Liver (tissue), 9 donors: ENCODE measurements around the gene XAB2. TPM values are rescaled to one million over a fixed set of nuclear protein-coding genes. Genes with fewer than 3 reads are reported as not detected.

Experiments used
- DNase-seq: peaks from one replicate; pipeline ENCODE4 v3.0.0-alpha.2; 2017; ENCODE audit warnings: low spot score
- H3K27ac ChIP-seq, 2 donors: one replicate each; pipeline ENCODE4 v1.7.0; 2013; ENCODE audit warnings: inconsistent platforms in 2 of 2, low read length in 2 of 2, control low read depth in 1 of 2, low read depth in 1 of 2, mild to moderate bottlenecking in 1 of 2
- H3K27me3 ChIP-seq, 4 donors: one replicate each; pipeline versions ENCODE4 v1.6.1 to v1.7.0; 2013; ENCODE audit warnings: low read length in 3 of 4, inconsistent platforms in 1 of 4, mild to moderate bottlenecking in 1 of 4, moderate library complexity in 1 of 4; ENCODE audit not compliant: control insufficient read depth in 4 of 4, insufficient read depth in 4 of 4
- H3K36me3 ChIP-seq, 4 donors: one replicate each; pipeline versions ENCODE4 v1.6.1 to v1.7.0; 2013; ENCODE audit warnings: low read length in 3 of 4, mild to moderate bottlenecking in 3 of 4, low read depth in 1 of 4, moderate library complexity in 1 of 4; ENCODE audit not compliant: control insufficient read depth in 4 of 4, insufficient read depth in 3 of 4
- H3K4me1 ChIP-seq, 4 donors: one replicate each; pipeline versions ENCODE4 v1.6.1 to v1.7.0; 2013; ENCODE audit warnings: low read length in 3 of 4, mild to moderate bottlenecking in 3 of 4, moderate library complexity in 1 of 4; ENCODE audit not compliant: control insufficient read depth in 4 of 4, insufficient read depth in 4 of 4
- H3K4me3 ChIP-seq, 3 donors: one replicate each; pipeline versions ENCODE4 v1.6.1 to v1.7.0; 2013; ENCODE audit warnings: low read length in 3 of 3, control low read depth in 1 of 3, low read depth in 1 of 3, mild to moderate bottlenecking in 1 of 3
- H3K9ac ChIP-seq, 2 donors: one replicate each; pipeline ENCODE4 v1.7.0; 2013; ENCODE audit warnings: low read length in 2 of 2, mild to moderate bottlenecking in 2 of 2, moderate library complexity in 2 of 2, control low read depth in 1 of 2, low read depth in 1 of 2
- H3K9me3 ChIP-seq, 4 donors: one replicate each; pipeline versions ENCODE4 v1.6.1 to v1.7.0; 2013; ENCODE audit warnings: low read length in 3 of 4; ENCODE audit not compliant: control insufficient read depth in 4 of 4
- EGR1 ChIP-seq, 2 donors: IDR thresholded peaks; 2 replicates each; pipeline ENCODE4 v1.6.1; 2016 to 2018; ENCODE audit warnings: antibody characterized with exemption in 2 of 2, low read depth in 2 of 2
- FOXA1 ChIP-seq: IDR thresholded peaks from 2 replicates; pipeline ENCODE4 v1.6.1; 2016; ENCODE audit warnings: antibody characterized with exemption
- FOXA2 ChIP-seq: IDR thresholded peaks from 2 replicates; pipeline ENCODE4 v1.6.1; 2016; ENCODE audit warnings: antibody characterized with exemption
- GABPA ChIP-seq, 2 donors: IDR thresholded peaks in 1 of 2; conservative IDR thresholded peaks in 1 of 2; 2 replicates each; pipeline ENCODE4 v1.6.1; 2016; ENCODE audit warnings: antibody characterized with exemption in 2 of 2, mild to moderate bottlenecking in 1 of 2, moderate library complexity in 1 of 2
- HNF4A ChIP-seq, 2 donors: conservative IDR thresholded peaks; 2 replicates each; pipeline ENCODE4 v1.6.1; 2016; ENCODE audit warnings: antibody characterized with exemption in 2 of 2, mild to moderate bottlenecking in 2 of 2
- HNF4G ChIP-seq: IDR thresholded peaks from 2 replicates; pipeline ENCODE4 v1.6.1; 2016; ENCODE audit warnings: antibody characterized with exemption
- JUND ChIP-seq, 2 donors: IDR thresholded peaks; 2 replicates each; pipeline ENCODE4 v1.6.1; 2016; ENCODE audit warnings: antibody characterized with exemption in 2 of 2
- MAX ChIP-seq: IDR thresholded peaks from 2 replicates; pipeline ENCODE4 v1.6.1; 2016; ENCODE audit warnings: antibody characterized with exemption
- NR2F2 ChIP-seq: IDR thresholded peaks from 2 replicates; pipeline ENCODE4 v1.6.1; 2016; ENCODE audit warnings: antibody characterized with exemption
- RAD21 ChIP-seq, 2 donors: IDR thresholded peaks; 2 replicates each; pipeline ENCODE4 v1.6.1; 2016; ENCODE audit warnings: antibody characterized with exemption in 2 of 2, mild to moderate bottlenecking in 2 of 2
- RXRA ChIP-seq, 2 donors: IDR thresholded peaks; 2 replicates each; pipeline ENCODE4 v1.6.1; 2017 to 2018; ENCODE audit warnings: antibody characterized with exemption in 2 of 2, mild to moderate bottlenecking in 1 of 2
- SP1 ChIP-seq: IDR thresholded peaks from 2 replicates; pipeline ENCODE4 v1.6.1; 2018; ENCODE audit warnings: antibody characterized with exemption, mild to moderate bottlenecking
- TAF1 ChIP-seq: conservative IDR thresholded peaks from 2 replicates; pipeline ENCODE4 v1.6.1; 2016; ENCODE audit warnings: antibody characterized with exemption, mild to moderate bottlenecking
- YY1 ChIP-seq: IDR thresholded peaks from 2 replicates; pipeline ENCODE4 v1.6.1; 2016; ENCODE audit warnings: antibody characterized with exemption, mild to moderate bottlenecking
- ZBTB33 ChIP-seq: IDR thresholded peaks from 2 replicates; pipeline ENCODE4 v1.6.1; 2016; ENCODE audit warnings: antibody characterized with exemption
- WGBS: extraction: QIAGEN DNeasy Blood & Tissue Kit; methylation state at CpG from one replicate; pipeline ENCODE4 v1.1.7; 2013; 5-methylcytosine and 5-hydroxymethylcytosine counted together
- polyA plus RNA-seq, 2 donors: library from polyadenylated mRNA; stranded (reverse) in 1 of 2; unstranded in 1 of 2; fragments of 200-250 nt in 1 of 2; fragments of >200 nt in 1 of 2; fragmentation: Nextera tagmentation in 1 of 2; extraction: Ambion mirVana in 1 of 2; gene quantifications; one replicate each; pipeline versions ENCODE4 v1.2.1 to v1.2.3, GENCODE V29; 2013 to 2015
- total RNA-seq, 2 donors: library from RNA; depleted of rRNA; stranded (reverse); fragments of >200 nt; gene quantifications; one replicate each; pipeline ENCODE4 v1.2.3, GENCODE V29; 2014
- TF ChIP-seq, protein P1 (sequence below): IDR thresholded peaks from 2 replicates; pipeline ENCODE4 v1.6.1; 2016; ENCODE audit warnings: antibody characterized with exemption, mild to moderate bottlenecking
- TF ChIP-seq, protein P2 (sequence below): fragments of 150-350 bp; IDR thresholded peaks from 2 replicates; pipeline ENCODE4 v1.5.1; 2017; ENCODE audit warnings: improper control_type of control experiment, low read depth, low read length; ENCODE audit not compliant: missing input control
- TF ChIP-seq, protein P3 (sequence below): IDR thresholded peaks from 2 replicates; pipeline ENCODE4 v1.6.1; 2016; ENCODE audit warnings: antibody characterized with exemption
- donor health status: healthy.
- donor health status: healthy.
- donor health status: healthy.
- donor health status: healthy.
- donor health status: healthy.

XAB2 gene
- total and polyA plus RNA-seq, 4 donors = 5.1 to 21.3 (median 15.3) TPM

DNA sequence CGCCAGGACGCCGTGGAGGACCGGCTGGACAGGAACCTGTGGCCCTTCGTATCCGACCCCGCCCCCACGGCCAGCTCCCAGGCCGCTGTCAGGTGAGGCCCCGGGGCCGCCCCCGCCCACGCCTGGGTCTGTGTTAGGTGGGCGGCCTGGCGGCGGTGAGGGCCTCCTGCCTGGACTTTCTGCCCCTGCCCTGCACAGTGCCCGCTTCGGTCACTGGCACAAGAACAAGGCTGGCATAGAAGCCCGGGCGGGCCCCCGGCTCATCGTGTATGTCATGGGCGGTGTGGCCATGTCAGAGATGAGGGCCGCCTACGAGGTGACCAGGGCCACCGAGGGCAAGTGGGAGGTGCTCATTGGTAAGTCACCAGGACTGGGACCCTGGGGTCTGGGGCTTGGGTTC lies 17.8 kb upstream of the XAB2 start (continued):
- TF ChIP-seq, protein P1, sequence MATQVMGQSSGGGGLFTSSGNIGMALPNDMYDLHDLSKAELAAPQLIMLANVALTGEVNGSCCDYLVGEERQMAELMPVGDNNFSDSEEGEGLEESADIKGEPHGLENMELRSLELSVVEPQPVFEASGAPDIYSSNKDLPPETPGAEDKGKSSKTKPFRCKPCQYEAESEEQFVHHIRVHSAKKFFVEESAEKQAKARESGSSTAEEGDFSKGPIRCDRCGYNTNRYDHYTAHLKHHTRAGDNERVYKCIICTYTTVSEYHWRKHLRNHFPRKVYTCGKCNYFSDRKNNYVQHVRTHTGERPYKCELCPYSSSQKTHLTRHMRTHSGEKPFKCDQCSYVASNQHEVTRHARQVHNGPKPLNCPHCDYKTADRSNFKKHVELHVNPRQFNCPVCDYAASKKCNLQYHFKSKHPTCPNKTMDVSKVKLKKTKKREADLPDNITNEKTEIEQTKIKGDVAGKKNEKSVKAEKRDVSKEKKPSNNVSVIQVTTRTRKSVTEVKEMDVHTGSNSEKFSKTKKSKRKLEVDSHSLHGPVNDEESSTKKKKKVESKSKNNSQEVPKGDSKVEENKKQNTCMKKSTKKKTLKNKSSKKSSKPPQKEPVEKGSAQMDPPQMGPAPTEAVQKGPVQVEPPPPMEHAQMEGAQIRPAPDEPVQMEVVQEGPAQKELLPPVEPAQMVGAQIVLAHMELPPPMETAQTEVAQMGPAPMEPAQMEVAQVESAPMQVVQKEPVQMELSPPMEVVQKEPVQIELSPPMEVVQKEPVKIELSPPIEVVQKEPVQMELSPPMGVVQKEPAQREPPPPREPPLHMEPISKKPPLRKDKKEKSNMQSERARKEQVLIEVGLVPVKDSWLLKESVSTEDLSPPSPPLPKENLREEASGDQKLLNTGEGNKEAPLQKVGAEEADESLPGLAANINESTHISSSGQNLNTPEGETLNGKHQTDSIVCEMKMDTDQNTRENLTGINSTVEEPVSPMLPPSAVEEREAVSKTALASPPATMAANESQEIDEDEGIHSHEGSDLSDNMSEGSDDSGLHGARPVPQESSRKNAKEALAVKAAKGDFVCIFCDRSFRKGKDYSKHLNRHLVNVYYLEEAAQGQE = no peak
- TF ChIP-seq HNF4A (conservative IDR thresholded peaks at IDR 0.05) (no peak), GABPA (IDR thresholded peaks at IDR 0.05 in 1 of 2, conservative IDR thresholded peaks at IDR 0.05 in 1 of 2) (no peak)

- Histone ChIP-seq H3K36me3 (peaks cover 0 to 3% (median 0%) of the 10 kb centered on the region in 4 donors), H3K27ac (no peak overlapping the region), H3K4me3 (no peak overlapping the region), H3K4me1 (peaks cover 0 to 5% (median 0%) of the 10 kb centered on the region in 4 donors), H3K9me3 (no peaks in the 10 kb centered on the region), H3K27me3 (no peaks in the 10 kb centered on the region), H3K9ac (no peak overlapping the region)
- WGBS = 93% methylated on average over 8 of the region's 8 CpGs
- DNase-seq = no peak
- TF ChIP-seq, protein P2, sequence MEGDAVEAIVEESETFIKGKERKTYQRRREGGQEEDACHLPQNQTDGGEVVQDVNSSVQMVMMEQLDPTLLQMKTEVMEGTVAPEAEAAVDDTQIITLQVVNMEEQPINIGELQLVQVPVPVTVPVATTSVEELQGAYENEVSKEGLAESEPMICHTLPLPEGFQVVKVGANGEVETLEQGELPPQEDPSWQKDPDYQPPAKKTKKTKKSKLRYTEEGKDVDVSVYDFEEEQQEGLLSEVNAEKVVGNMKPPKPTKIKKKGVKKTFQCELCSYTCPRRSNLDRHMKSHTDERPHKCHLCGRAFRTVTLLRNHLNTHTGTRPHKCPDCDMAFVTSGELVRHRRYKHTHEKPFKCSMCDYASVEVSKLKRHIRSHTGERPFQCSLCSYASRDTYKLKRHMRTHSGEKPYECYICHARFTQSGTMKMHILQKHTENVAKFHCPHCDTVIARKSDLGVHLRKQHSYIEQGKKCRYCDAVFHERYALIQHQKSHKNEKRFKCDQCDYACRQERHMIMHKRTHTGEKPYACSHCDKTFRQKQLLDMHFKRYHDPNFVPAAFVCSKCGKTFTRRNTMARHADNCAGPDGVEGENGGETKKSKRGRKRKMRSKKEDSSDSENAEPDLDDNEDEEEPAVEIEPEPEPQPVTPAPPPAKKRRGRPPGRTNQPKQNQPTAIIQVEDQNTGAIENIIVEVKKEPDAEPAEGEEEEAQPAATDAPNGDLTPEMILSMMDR = no peak
- TF ChIP-seq NR2F2 (no peak), SP1 (no peak), HNF4G (no peak), EGR1 (IDR thresholded peaks at IDR 0.05; ENCODE audit: low read depth in 2 of 2) (no peak), JUND (IDR thresholded peaks at IDR 0.05) (no peak), FOXA1 (no peak), GABPA (IDR thresholded peaks at IDR 0.05 in 1 of 2, conservative IDR thresholded peaks at IDR 0.05 in 1 of 2) (no peak), FOXA2 (no peak), YY1 (no peak), ZBTB33 (no peak), HNF4A (conservative IDR thresholded peaks at IDR 0.05) (no peak), TAF1 (no peak), RXRA (IDR thresholded peaks at IDR 0.05) (no peak), RAD21 (IDR thresholded peaks at IDR 0.05) (no peak), MAX (no peak)
- TF ChIP-seq, protein P3, sequence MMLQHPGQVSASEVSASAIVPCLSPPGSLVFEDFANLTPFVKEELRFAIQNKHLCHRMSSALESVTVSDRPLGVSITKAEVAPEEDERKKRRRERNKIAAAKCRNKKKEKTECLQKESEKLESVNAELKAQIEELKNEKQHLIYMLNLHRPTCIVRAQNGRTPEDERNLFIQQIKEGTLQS = no peak
- TF ChIP-seq, protein P1 = no peak
Measured at GRCh38 chr19:7646426-7646700, 17.0 kb upstream of the XAB2 start.
